IPS DF 6.9 (cell line): ENCODE results near the gene BEND7.

Experiments used
- DNase-seq: peaks from one replicate; pipeline ENCODE4 v3.0.0-alpha.2; 2013; ENCODE audit warnings: low read depth, low spot score
- H3K27ac ChIP-seq: one replicate; pipeline ENCODE4 v1.5.1; 2013; ENCODE audit warnings: low read length, control low read depth
- H3K27me3 ChIP-seq: 2 replicates; pipeline ENCODE4 v1.6.1; 2013; ENCODE audit warnings: mild to moderate bottlenecking, low read length; ENCODE audit not compliant: control insufficient read depth, insufficient read depth
- H3K36me3 ChIP-seq: 2 replicates; pipeline ENCODE4 v1.6.1; 2013; ENCODE audit warnings: low read length; ENCODE audit not compliant: control insufficient read depth, insufficient read depth
- H3K4me1 ChIP-seq: 2 replicates; pipeline ENCODE4 v1.6.1; 2013; ENCODE audit warnings: low read length; ENCODE audit not compliant: control insufficient read depth, insufficient read depth
- H3K4me3 ChIP-seq: 2 replicates; pipeline ENCODE4 v1.5.1; 2013; ENCODE audit warnings: mild to moderate bottlenecking, low read length
- H3K9me3 ChIP-seq: 2 replicates; pipeline ENCODE4 v1.6.1; 2013; ENCODE audit warnings: low read length, inconsistent platforms; ENCODE audit not compliant: control insufficient read depth, insufficient read depth
- WGBS: extraction: QIAGEN DNeasy Blood & Tissue Kit; methylation state at CpG from one replicate; pipeline ENCODE4 v1.1.7; 2013; ENCODE audit warnings: mixed read lengths, missing lambda C conversion rate; ENCODE audit not compliant: insufficient read length, insufficient coverage; 5-methylcytosine and 5-hydroxymethylcytosine counted together

The BEND7 gene

GRCh38 chr10:13425397-13425796 is 103.4 kb downstream of the BEND7 start:
- DNase-seq = no peak
- Histone ChIP-seq H3K27ac (no peak overlapping the region), H3K27me3 (no peaks in the 10 kb centered on the region), H3K9me3 (no peaks in the 10 kb centered on the region), H3K4me1 (no peaks in the 10 kb centered on the region), H3K4me3 (no peak overlapping the region), H3K36me3 (no peaks in the 10 kb centered on the region)
- no CpG with 5 or more reads among the region's 4 CpGs for WGBS

DNA sequence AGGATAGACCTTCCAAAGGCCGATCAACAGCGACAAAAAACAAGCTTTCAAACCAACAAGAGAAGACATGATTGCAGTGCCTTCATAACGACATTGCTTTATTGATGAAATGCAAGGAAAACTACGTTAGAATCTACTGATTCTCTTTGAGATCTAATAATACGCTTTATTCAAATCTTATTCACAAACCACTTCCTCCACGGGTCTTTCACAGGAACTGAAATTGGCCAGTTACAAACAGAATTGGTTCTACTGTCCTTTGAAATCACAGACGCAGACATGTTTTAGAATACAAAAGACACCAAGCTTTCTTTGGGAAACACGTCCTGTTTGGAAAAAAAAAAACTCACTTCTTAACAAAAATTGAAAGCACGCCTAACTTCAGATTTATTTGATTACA is 106.0 kb downstream of the BEND7 start:
- H3K4me1 ChIP-seq = no peaks in the 10 kb centered on the region
- no peak for DNase-seq
- H3K4me3 ChIP-seq = no peak overlapping the region
- WGBS = no CpG with 5 or more reads among the region's 9 CpGs
- H3K27ac ChIP-seq = no peak overlapping the region
- H3K36me3 ChIP-seq = no peaks in the 10 kb centered on the region
- no peaks in the 10 kb centered on the region for H3K9me3 ChIP-seq
- H3K27me3 ChIP-seq = no peaks in the 10 kb centered on the region

DNA sequence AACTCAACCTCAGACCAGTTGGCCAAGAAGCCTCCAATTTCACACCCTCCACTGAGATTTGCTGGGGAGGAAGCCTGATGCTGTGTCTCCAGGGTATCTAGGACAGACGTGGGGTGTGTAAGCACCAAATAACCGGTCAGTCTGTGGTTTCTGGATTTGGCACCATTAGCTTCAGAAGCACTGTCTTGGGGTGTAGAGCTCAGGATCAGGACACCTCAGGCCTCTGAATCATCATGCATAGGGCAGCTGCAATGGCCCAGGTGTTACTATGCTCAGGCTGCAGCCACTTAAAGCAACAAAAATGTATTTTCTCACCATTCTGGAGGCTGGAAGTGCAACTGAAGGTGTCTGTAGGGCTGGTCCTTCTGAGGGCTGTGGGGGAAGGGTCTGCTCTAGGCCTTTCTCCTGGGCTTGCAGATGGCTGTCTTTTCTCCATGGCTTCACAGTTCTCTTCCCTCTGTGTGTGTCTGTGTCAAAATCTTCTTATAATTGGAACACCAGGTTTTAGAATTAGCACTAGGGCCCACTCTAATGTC is 107.4 kb downstream of the BEND7 start:
- WGBS = no CpG with 5 or more reads among the region's 2 CpGs
- H3K4me3 ChIP-seq = no peak overlapping the region
- H3K9me3 ChIP-seq = no peaks in the 10 kb centered on the region
- no peak overlapping the region for H3K27ac ChIP-seq
- H3K27me3 ChIP-seq = no peaks in the 10 kb centered on the region
- DNase-seq = no peak
- H3K4me1 ChIP-seq = no peaks in the 10 kb centered on the region
- H3K36me3 ChIP-seq = no peaks in the 10 kb centered on the region

- H3K27ac ChIP-seq = no peak overlapping the region
- WGBS = no CpG with 5 or more reads among the region's 13 CpGs
- DNase-seq = no peak
- no peaks in the 10 kb centered on the region for H3K9me3 ChIP-seq
- no peaks in the 10 kb centered on the region for H3K36me3 ChIP-seq
- H3K27me3 ChIP-seq = no peaks in the 10 kb centered on the region
- no peak overlapping the region for H3K4me3 ChIP-seq
- H3K4me1 ChIP-seq = no peaks in the 10 kb centered on the region
These were observed 108.1 kb downstream of the BEND7 start for GRCh38 chr10:13420532-13421307.

DNA sequence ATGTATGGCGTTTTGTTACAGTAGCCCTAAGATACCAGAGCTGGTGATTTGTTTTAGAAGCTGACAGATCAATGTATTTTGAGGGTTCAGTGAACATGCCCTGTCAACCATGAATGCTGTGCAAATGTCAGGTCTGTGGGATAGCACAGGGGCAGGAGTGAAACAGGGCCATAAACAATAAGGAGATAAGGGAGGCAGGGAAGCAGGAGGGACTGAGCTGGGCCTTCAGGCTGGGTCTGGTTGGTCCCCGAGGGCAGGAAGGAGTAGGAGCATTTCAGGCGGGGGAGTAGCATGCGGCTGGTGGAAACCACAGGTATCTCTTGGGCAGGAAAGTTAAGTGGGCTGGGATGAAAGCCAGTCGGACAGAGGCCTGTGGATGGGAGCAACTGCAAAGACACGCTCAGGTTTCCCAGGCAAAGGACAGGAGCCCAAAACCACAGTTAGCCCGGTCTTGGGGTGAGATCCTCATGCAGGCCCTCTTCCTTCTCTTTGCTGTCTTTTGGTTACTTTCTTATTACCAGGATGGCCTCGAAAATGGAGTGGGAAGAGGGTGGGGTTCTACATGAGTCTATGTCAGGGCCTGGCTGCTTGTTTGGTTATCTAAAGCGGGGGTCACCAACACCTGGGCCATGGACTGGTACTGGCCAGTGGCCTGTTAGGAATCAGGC is 111.2 kb downstream of the BEND7 start:
- H3K4me3 ChIP-seq = no peak overlapping the region; the same call in 1 of the 2 replicates
- H3K36me3 ChIP-seq = no peaks in the 10 kb centered on the region
- H3K27ac ChIP-seq = no peak overlapping the region
- WGBS = no CpG with 5 or more reads among the region's 9 CpGs
- H3K4me1 ChIP-seq = no peaks in the 10 kb centered on the region
- DNase-seq = no peak
- H3K9me3 ChIP-seq = no peaks in the 10 kb centered on the region
- no peaks in the 10 kb centered on the region for H3K27me3 ChIP-seq

DNA sequence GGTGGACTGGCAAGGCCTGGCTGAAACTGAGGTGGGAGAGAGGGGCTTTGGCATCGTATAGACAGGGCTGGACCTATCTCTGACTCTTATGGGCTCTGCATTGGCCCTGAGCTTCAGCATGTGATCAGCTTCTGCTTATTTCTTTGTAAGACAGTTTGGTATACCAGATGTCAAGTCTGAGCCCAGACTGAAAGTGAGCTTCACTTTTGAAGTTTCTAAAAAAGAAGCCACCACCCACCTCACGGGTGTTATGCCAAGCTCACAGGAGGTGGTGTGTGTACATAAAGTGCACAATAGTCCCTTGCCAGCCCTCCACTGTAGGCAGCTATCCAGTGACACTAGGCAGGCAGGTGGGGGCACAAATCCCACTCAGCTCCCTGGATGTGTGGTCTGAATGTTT is 112.1 kb downstream of the BEND7 start:
- Histone ChIP-seq H3K9me3 (no peaks in the 10 kb centered on the region), H3K27ac (no peak overlapping the region), H3K4me3 (no peak overlapping the region), H3K4me1 (no peaks in the 10 kb centered on the region), H3K36me3 (no peaks in the 10 kb centered on the region), H3K27me3 (no peaks in the 10 kb centered on the region)
- DNase-seq = no peak
- WGBS = no CpG with 5 or more reads among the region's 2 CpGs

DNA sequence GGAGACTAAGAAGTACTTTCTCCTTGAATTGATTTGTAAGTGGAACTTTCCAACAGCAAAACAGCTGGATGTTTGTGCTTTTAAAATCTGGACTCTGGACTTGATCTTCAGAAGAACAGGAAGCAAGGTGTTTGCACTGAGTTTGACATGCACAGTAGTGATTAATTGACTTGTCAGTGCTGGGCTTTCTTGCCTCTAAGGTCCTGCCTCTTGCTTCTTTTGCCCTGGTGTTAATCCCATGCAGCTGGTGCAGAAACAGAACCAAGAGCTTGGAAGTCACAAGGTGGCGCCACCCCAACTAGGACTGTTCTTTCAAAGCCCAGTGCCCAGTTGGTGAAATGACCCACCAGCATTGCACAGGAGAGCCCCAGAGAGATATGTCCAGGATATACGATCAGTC is 114.0 kb downstream of the BEND7 start:
- H3K9me3 ChIP-seq = no peaks in the 10 kb centered on the region
- WGBS = no CpG with 5 or more reads among the region's 2 CpGs
- no peaks in the 10 kb centered on the region for H3K36me3 ChIP-seq
- no peaks in the 10 kb centered on the region for H3K4me1 ChIP-seq
- H3K27me3 ChIP-seq = no peaks in the 10 kb centered on the region
- DNase-seq = no peak
- no peak overlapping the region for H3K4me3 ChIP-seq
- H3K27ac ChIP-seq = no peak overlapping the region

- no peaks in the 10 kb centered on the region for H3K36me3 ChIP-seq
- no peaks in the 10 kb centered on the region for H3K27me3 ChIP-seq
- no CpG with 5 or more reads among the region's 1 CpG for WGBS
- no peaks in the 10 kb centered on the region for H3K9me3 ChIP-seq
- no peak overlapping the region for H3K4me3 ChIP-seq
- no peak overlapping the region for H3K27ac ChIP-seq
- no peak for DNase-seq
- H3K4me1 ChIP-seq = no peaks in the 10 kb centered on the region
These were observed 114.7 kb downstream of the BEND7 start for GRCh38 chr10:13414137-13414536.

DNA sequence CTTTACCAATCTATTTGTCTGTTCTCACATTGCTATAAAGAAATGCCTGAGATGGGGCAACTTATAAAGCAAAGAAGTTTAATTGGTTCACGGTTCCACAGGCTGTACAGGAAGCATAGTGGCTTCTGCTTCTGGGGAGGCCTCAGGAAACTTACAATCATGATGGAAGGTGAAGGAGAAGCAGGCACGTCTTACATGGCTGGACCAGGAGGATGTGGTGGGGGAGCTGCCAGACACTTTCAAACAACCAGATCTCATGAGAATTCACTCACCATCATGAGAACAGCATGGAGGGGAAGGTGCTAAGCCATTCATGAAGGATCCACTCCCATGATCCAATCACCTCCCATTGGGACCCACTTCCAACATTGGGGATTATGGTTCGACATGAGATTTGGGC is 115.9 kb downstream of the BEND7 start:
- no peaks in the 10 kb centered on the region for H3K36me3 ChIP-seq
- WGBS = no CpG with 5 or more reads among the region's 3 CpGs
- no peak overlapping the region for H3K27ac ChIP-seq
- H3K4me3 ChIP-seq = no peak overlapping the region
- no peaks in the 10 kb centered on the region for H3K9me3 ChIP-seq
- no peaks in the 10 kb centered on the region for H3K27me3 ChIP-seq
- H3K4me1 ChIP-seq = no peaks in the 10 kb centered on the region
- no peak for DNase-seq

GRCh38 chr10:13404791-13405190 is 124.0 kb downstream of the BEND7 start:
- Histone ChIP-seq H3K4me1 (peaks cover 3% of the 10 kb centered on the region; the same call in 1 of the 2 replicates), H3K27me3 (no peaks in the 10 kb centered on the region), H3K4me3 (no peak overlapping the region), H3K36me3 (no peaks in the 10 kb centered on the region), H3K9me3 (no peaks in the 10 kb centered on the region), H3K27ac (no peak overlapping the region)
- DNase-seq = no peak
- WGBS = no CpG with 5 or more reads among the region's 5 CpGs
